A549 treated with Hydrocortisone at 1 μM for 4 hours (cell line): ENCODE measurements around the gene SLC2A11. TPM values are rescaled to one million over a fixed set of nuclear protein-coding genes. Genes with fewer than 3 reads are reported as not detected.

Experiments used
- total RNA-seq: library from RNA; stranded (reverse); fragments of 200-300 nt; extraction: Qiagen RNA extraction; gene quantifications from 5 replicates; pipeline ENCODE4 v1.2.3, GENCODE V29; 2022

The SLC2A11 gene, protein sequence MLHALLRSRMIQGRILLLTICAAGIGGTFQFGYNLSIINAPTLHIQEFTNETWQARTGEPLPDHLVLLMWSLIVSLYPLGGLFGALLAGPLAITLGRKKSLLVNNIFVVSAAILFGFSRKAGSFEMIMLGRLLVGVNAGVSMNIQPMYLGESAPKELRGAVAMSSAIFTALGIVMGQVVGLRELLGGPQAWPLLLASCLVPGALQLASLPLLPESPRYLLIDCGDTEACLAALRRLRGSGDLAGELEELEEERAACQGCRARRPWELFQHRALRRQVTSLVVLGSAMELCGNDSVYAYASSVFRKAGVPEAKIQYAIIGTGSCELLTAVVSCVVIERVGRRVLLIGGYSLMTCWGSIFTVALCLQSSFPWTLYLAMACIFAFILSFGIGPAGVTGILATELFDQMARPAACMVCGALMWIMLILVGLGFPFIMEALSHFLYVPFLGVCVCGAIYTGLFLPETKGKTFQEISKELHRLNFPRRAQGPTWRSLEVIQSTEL
- 8.4 to 10.4 TPM (median 9.8 TPM) in 5 replicates for total RNA-seq

DNA sequence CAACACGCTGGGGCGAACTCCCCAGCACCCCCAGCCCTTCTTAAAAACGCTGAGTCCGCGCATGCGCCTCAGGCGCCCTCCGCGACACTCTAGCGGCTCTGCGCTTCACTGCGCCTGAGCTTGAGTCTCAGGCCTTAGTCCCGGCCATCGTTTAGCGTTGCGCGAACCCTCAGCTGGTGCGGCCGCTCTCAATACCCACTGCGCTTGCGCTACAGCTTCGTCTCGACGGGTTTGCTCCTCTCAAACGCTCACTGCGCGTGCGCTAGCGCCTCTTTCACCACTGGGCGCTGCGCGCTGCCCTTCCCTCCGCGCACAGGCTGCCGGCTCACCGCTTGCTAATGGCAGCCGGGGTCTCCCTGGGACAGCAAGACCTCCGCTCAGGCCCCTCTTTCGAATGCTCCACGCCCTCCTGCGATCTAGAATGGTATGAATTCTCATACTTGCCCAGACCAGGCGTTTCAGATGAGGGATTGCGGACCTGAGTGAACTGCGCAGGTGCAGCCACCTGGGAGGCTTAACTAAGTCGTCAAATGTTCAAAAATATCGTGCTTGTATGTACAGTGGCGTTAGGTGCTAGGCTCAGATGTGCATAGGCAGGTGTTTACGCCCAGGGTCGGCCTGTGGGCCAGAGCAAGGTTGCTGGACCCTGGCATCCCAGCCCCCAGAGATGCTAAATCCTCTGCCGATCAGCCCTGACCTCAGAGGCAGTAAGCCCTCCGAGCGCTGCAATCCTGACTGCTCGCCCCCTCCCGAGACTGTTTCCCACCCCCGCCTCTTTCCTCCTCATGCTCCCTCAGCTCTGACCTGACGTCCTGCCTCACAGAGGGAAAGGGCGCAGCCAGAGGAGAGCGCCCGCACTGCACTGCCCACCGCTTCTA, at the start of gene SLC2A11:
SLC2A11 (plus strand) TSS at position 270 of the 878 bp plus-strand sequence; CDS start at position 395, 125 bp downstream.

DNA sequence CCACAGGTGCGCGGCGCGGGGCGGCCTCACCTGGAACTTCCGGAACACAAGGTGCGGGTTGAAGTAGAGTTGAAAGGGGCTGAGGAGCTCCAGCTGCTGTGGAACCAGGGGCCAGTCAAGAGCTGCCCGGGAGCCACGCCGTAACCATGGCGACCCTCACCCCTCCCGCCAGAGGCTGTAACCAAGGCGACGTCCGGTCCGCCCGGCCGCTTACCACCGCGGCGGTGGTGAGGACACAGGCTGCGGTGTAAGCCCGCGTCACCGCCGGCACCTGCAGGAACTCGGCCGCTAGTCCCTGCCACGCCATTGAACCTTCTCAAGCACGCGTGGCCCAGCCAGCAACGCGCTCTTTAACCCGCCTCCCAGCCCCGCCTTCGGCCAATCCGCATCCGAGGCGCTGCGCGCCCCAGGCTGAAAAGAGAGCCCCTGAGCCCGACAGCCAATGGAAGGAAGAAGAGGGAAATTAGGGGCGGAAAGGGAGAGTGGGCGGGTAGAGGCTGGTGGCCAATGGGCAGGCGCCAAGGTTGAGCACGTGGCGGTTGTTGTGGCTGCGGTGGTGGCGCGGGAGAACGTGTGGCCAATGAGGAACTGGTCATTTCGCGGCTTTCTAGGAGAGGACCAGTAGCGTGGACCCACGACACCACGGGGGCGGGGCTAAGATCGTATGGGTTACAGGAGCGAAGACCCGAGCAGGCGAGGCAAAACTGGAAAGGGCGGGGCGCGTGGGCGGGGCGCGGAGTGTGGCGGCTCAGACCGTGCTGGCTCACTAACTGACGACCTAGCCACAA, 18.8 kb upstream of the SLC2A11 start, which contains the start of gene DERL3:
DERL3 (minus strand) TSS at position 326 of the 788 bp plus-strand sequence; CDS start at position 307, 19 bp downstream.

DNA sequence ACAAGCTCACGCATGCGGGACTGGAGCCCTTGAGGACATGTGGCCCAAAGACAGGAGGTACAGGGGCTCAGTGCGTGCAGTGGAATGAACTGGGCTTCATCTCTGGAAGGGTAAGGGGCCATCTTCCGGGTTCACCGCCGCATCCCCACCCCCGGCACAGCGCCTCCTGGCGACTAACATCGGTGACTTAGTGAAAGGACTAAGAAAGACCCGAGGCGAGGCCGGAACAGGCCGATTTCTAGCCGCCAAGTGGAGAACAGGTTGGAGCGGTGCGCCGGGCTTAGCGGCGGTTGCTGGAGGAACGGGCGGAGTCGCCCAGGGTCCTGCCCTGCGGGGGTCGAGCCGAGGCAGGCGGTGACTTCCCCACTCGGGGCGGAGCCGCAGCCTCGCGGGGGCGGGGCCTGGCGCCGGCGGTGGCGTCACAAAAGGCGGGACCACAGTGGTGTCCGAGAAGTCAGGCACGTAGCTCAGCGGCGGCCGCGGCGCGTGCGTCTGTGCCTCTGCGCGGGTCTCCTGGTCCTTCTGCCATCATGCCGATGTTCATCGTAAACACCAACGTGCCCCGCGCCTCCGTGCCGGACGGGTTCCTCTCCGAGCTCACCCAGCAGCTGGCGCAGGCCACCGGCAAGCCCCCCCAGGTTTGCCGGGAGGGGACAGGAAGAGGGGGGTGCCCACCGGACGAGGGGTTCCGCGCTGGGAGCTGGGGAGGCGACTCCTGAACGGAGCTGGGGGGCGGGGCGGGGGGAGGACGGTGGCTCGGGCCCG, 36.5 kb downstream of the SLC2A11 start, which contains the start of gene MIF:
MIF (plus strand) TSS at position 439 of the 765 bp plus-strand sequence; CDS start at position 531, 92 bp downstream.

Other genes with a start within 250 kb of the SLC2A11 start
- gene DRICH1, start 225.6 kb upstream of the SLC2A11 start, total RNA-seq, result 0.10 to 0.36 TPM (median 0.22 TPM) in 3 of 5 replicates, not detected in the others
- gene RGL4, start 166.9 kb upstream of the SLC2A11 start, total RNA-seq, result not detected in 5 replicates
- 0.75 to 1.6 TPM (median 1.0 TPM) in 5 replicates for gene ZNF70, start 106.8 kb upstream of the SLC2A11 start, total RNA-seq
- gene VPREB3, start 103.5 kb upstream of the SLC2A11 start, total RNA-seq, result 0.45 to 1.2 TPM (median 1.1 TPM) in 5 replicates
- gene C22orf15, start 94.9 kb upstream of the SLC2A11 start, total RNA-seq, result not detected in 5 replicates
- gene CHCHD10, start 89.9 kb upstream of the SLC2A11 start, total RNA-seq, result 67.1 to 200 TPM (median 191 TPM) in 5 replicates
- gene MMP11, start 85.0 kb upstream of the SLC2A11 start, total RNA-seq, result 0.23 to 0.46 TPM (median 0.37 TPM) in 5 replicates
- gene SMARCB1, start 70.9 kb upstream of the SLC2A11 start, total RNA-seq, result 48.9 to 57.6 TPM (median 51.3 TPM) in 5 replicates
- gene DERL3, start 18.9 kb upstream of the SLC2A11 start, total RNA-seq, result 0.16 to 0.71 TPM (median 0.55 TPM) in 5 replicates
- 412 to 972 TPM (median 905 TPM) in 5 replicates for gene MIF, start 36.5 kb downstream of the SLC2A11 start, total RNA-seq
- 0.22 to 0.36 TPM (median 0.33 TPM) in 5 replicates for gene GSTT2B, start 103.3 kb downstream of the SLC2A11 start, total RNA-seq
- 1.6 to 1.9 TPM (median 1.7 TPM) in 5 replicates for gene DDTL, start 109.0 kb downstream of the SLC2A11 start, total RNA-seq
- 99.3 to 172 TPM (median 158 TPM) in 5 replicates for gene DDT, start 116.6 kb downstream of the SLC2A11 start, total RNA-seq
- gene GSTT2, start 122.3 kb downstream of the SLC2A11 start, total RNA-seq, result 0.13 to 0.15 TPM in 2 of 5 replicates, not detected in the others
- not detected in 5 replicates for gene GSTT4, start 147.6 kb downstream of the SLC2A11 start, total RNA-seq
- 29.0 to 37.3 TPM (median 32.8 TPM) in 5 replicates for gene CABIN1, start 153.4 kb downstream of the SLC2A11 start, total RNA-seq